Measurements from ENCODE around the gene SCN9A.
"Not testable (repeated sequence)": the region's sequence is repeated elsewhere in the genome, so short reads cannot be mapped to it uniquely, and the experiment has no call there.

DNA sequence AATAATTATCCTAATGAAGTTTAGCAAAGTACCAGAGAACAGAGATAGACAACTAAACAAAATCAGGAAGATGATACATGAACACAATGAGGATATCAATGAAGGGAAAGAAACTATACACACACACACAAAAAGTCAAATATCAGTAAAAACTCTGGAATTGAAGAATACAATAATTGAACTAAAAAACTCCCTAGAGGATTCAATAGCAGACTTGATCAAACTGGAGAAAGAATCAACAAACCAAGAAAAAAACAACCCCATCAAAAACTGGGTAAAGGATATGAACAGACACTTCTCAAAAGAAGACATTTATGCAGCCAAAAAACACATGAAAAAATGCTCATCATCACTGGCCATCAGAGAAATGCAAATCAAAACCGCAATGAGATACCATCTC, 166.4 kb downstream of the SCN9A start:
- TF ChIP-seq, protein P1, sequence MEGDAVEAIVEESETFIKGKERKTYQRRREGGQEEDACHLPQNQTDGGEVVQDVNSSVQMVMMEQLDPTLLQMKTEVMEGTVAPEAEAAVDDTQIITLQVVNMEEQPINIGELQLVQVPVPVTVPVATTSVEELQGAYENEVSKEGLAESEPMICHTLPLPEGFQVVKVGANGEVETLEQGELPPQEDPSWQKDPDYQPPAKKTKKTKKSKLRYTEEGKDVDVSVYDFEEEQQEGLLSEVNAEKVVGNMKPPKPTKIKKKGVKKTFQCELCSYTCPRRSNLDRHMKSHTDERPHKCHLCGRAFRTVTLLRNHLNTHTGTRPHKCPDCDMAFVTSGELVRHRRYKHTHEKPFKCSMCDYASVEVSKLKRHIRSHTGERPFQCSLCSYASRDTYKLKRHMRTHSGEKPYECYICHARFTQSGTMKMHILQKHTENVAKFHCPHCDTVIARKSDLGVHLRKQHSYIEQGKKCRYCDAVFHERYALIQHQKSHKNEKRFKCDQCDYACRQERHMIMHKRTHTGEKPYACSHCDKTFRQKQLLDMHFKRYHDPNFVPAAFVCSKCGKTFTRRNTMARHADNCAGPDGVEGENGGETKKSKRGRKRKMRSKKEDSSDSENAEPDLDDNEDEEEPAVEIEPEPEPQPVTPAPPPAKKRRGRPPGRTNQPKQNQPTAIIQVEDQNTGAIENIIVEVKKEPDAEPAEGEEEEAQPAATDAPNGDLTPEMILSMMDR (conservative IDR thresholded peaks at IDR 0.05 in 1 of 2, IDR thresholded peaks at IDR 0.05 in 1 of 2; ENCODE audit: low read depth in 1 of 2, low read length in 2 of 2): not testable (repeated sequence)
- TF ChIP-seq EZH2 (IDR thresholded peaks at IDR 0.05; ENCODE audit: low read length, missing control alignments): not testable (repeated sequence)

Data from fibroblast of lung (primary cell).